PC-9 (cell line): ENCODE results near the gene FILIP1.

Experiments used
- CTCF ChIP-seq: fragments of 200-600 bp; sonication (generic); conservative IDR thresholded peaks from 2 replicates; pipeline ENCODE4 v1.6.1; 2017; ENCODE audit warnings: mixed run types, antibody characterized with exemption, mild to moderate bottlenecking, moderate library complexity
- EZH2 ChIP-seq: fragments of 200-600 bp; sonication (generic); IDR thresholded peaks from 2 replicates; pipeline ENCODE4 v1.8.0; 2017; ENCODE audit warnings: antibody characterized with exemption, low read depth

GRCh38 chr6:75377386-75377785, 116.2 kb downstream of the FILIP1 start:
- TF ChIP-seq CTCF (no peak), EZH2 (no peak)
